HAP-1 (cell line): ENCODE results near the gene NREP.

Source experiments
- DNase-seq, 2 experiments: peaks; one replicate each; pipeline ENCODE4 v3.0.0-alpha.2; 2016 to 2020; ENCODE audit warnings: low spot score in 2 of 2
- H3K27me3 ChIP-seq: fragments of 250-450 bp; sonication (Bioruptor Pico); 2 replicates; pipeline ENCODE4 v1.5.1; 2020; ENCODE audit warnings: low read depth, mild to moderate bottlenecking, moderate library complexity
- H3K36me3 ChIP-seq: fragments of 250-450 bp; sonication (Bioruptor Pico); replicated peaks from 2 replicates; pipeline ENCODE4 v1.5.1; 2020; ENCODE audit warnings: mild to moderate bottlenecking
- H3K4me1 ChIP-seq: fragments of 250-450 bp; sonication (Bioruptor Pico); 2 replicates; pipeline ENCODE4 v1.5.1; 2020; ENCODE audit warnings: mild to moderate bottlenecking
- H3K4me3 ChIP-seq: fragments of 250-450 bp; sonication (Bioruptor Pico); 2 replicates; pipeline ENCODE4 v1.5.1; 2020; ENCODE audit warnings: mild to moderate bottlenecking, moderate library complexity
- H3K9me3 ChIP-seq: fragments of 250-450 bp; sonication (Bioruptor Pico); 2 replicates; pipeline ENCODE4 v1.5.1; 2020; ENCODE audit warnings: mild to moderate bottlenecking, moderate library complexity
- in situ Hi-C: fragments of 300-500 bp; cut with MboI; formaldehyde crosslinking; loops from 3 replicates; pipeline ENCODE4 v1.14.3; 2020; ENCODE audit warnings: low sequenced_read_pairs, inconsistent platforms, mixed read lengths

NREP gene

DNA sequence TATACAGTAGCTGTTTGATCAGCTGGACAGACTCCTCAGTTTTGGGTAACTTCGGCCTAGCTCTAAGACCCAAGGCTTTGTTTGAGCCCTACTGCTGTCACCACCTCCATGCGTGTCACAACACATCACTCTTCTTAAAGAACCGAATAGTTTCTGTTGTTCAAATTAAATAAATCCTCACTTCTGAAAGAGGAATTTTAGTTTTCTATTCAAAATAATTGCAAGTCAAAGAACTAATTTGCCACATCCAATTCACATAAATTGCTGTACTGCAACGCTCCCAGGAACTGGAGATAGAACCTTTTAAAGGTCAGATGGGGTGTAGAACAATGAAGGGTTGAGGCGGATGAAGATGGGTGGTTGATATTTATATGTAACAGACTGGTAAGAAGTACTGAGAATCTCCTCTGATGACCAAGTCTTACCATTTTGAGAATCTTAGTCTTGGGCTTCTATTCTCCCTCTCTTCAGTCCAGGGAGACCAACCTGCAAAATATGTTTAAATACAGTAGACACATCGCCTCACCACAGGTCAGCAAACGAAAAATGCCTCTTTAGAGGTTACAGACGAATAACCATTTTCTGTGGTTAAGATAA lies 1.6 kb downstream of the NREP start:
- Histone ChIP-seq H3K36me3 (no peaks in the 10 kb centered on the region), H3K9me3 (no peaks in the 10 kb centered on the region), H3K4me3 (peak overlapping the region; percentile 53), H3K27me3 (no peaks in the 10 kb centered on the region), H3K4me1 (peaks cover 39% of the 10 kb centered on the region)
- in situ Hi-C loops: no loop called here
- DNase-seq: no peak

DNA sequence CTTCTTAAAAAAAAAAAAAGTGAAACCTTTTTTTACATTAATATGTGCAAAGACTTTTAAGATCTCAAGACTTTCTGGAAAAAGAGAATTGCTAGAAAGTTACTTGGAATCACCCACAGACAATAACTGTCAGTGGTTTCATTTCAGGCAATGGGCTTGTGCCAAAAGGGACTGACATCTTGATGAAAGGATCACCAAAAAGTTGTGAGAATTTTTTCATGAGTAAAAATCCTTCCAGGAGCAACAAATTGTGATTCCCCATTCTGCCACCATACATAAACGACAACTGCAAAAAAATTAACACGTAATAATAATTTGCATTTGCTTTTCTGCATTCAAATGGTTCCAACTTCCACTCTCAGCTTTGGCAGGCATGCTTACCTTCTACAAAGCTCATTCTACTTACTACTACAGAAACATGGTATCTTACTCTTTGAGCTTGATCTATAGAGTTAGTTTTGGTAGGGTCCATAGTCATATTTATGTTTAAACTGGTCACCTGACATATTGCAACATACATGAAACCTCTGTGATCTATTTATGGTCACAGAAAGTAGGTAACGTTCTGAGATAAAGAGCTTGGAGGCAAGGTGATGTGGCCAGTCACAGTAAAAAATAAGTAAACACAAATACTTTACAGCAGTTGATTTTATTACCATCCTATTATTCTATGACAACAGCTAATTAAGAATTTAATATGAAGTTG lies 3.0 kb downstream of the NREP start:
- Histone ChIP-seq H3K27me3 (no peaks in the 10 kb centered on the region), H3K9me3 (no peaks in the 10 kb centered on the region), H3K36me3 (no peaks in the 10 kb centered on the region), H3K4me3 (no peak overlapping the region), H3K4me1 (peaks cover 39% of the 10 kb centered on the region)
- no peak for DNase-seq
- in situ Hi-C loops: no loop called here

DNA sequence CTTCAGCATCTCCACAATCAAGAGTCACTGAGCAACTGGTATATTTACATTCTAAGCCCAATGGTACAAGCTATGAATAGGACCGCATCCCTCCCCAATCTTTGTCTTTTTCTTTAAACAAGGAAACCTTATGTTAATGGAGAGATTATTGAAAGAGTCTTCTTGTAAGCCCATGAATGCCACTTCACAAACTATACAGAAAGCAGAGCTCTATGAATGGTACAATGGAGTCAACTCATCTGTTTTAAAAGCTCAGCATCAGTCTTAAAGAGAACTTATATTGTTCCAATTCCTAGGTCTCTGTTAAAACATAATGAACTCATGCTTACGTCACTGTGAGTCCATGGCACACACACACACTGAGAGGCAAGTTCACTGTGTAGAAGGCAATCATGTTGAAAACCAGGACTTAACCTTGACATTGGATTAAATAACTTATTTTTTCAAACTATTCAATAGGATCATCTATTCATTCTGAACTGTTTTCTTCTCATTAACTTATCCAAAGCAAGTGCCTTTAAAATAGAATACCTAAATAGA lies 4.5 kb downstream of the NREP start:
- Histone ChIP-seq H3K9me3 (no peaks in the 10 kb centered on the region), H3K27me3 (no peaks in the 10 kb centered on the region), H3K36me3 (no peaks in the 10 kb centered on the region), H3K4me3 (no peak overlapping the region), H3K4me1 (peaks cover 31% of the 10 kb centered on the region)
- DNase-seq: peak; percentile 52 to 94
- in situ Hi-C loops: no loop called here

DNA sequence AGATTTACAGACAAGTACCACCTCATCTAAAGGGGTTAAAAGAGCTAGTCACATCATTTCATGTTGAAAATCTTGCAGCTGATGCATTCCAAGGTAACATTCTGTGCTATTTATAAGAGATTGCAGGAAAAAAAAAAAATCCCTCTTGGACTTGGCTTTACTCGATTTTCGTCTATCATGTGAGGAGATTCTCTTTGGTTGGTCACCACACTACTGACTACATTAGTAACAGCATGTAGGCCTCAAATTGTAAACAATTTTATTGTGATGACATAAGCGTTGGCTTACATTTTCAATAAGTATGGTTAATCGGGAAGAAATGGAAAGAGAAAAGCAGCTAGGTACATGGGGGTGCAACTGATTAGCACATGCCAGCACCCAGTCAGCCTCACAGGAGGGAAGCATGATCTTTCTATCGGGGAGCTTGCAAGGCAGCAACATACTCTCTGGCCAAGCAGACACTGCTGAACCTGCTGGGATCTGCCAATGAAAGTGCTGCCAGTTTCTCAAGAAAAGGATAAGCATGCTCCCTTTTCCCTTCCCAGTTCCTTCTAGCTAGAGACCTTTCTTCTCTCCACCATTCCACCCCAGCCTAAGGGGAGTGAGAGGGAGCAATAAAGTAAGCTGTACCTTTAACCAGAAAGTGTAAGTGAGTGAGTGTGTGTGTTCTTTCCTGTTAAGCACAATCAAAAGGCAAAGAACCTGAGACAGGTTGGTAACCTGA lies 7.5 kb downstream of the NREP start:
- H3K4me3 ChIP-seq: no peak overlapping the region
- no peaks in the 10 kb centered on the region for H3K27me3 ChIP-seq
- no peaks in the 10 kb centered on the region for H3K9me3 ChIP-seq
- H3K36me3 ChIP-seq: no peaks in the 10 kb centered on the region
- in situ Hi-C loops: no loop called here
- peaks cover 27% of the 10 kb centered on the region for H3K4me1 ChIP-seq
- no peak for DNase-seq

DNA sequence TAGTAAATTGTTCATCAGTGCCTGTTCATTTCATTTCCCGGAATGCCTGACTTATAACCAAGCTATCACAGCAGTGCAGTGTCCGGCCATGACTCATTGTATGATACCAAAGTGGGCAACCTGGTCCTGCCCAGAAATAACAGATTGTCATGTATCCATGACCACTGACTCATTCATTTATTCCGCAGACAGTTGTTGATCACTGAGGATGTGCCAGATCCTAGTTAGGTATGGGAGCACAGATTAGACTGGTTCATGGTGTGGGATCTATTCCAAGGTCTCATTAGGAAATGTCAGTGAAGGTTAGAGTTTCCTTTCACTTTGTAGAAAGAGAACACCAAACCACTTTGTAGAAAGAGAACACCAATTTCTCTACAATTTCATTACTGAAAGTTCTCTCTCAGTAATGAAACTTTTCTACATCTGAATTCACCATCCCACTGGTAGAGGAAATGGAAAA lies 8.7 kb downstream of the NREP start:
- Histone ChIP-seq H3K4me3 (no peak overlapping the region), H3K4me1 (peaks cover 26% of the 10 kb centered on the region), H3K36me3 (no peaks in the 10 kb centered on the region), H3K9me3 (no peaks in the 10 kb centered on the region), H3K27me3 (no peaks in the 10 kb centered on the region)
- no peak for DNase-seq
- in situ Hi-C loops: no loop called here

DNA sequence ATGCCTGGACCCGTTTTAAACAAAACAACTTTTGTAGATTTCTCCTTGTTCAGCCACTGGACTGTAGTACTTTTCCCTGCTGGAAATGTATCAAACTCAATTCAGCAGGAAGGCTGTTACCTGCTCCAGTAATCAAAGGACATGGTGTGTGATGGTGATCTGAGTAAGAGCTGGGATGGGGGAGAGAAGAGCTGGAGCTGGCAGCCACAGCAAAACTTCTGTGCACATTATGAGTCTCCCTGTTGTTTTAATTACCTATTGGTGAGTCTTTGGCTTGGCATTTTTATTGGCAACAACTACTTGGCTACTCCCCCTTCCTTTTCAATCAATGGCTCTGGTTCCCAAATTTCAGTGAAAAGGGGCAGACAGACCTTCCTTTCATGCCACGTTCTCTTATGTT lies 9.7 kb downstream of the NREP start:
- Histone ChIP-seq H3K9me3 (no peaks in the 10 kb centered on the region), H3K36me3 (no peaks in the 10 kb centered on the region), H3K4me1 (peaks cover 27% of the 10 kb centered on the region), H3K27me3 (no peaks in the 10 kb centered on the region), H3K4me3 (no peak overlapping the region)
- in situ Hi-C loops: no loop called here
- no peak for DNase-seq

DNA sequence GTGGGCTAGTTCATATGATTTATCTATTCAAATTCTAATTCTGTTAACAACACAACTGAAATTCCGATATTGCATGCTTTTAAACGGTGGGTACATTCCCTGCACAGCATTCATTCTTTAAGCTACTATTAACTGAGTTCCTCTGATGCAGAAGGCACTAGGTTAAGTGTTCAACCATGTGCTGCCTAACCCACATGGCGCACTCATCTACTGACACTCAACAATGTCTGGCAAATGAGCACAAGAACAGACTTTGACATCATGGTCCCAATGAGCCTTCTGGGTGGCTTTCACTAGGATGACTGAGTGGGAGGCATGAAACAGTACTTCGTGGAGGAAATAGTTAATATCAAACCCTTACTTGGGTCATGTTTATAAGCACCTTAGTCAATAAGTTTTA lies 10.2 kb downstream of the NREP start:
- peaks cover 28% of the 10 kb centered on the region for H3K4me1 ChIP-seq
- H3K36me3 ChIP-seq: no peaks in the 10 kb centered on the region
- no peaks in the 10 kb centered on the region for H3K27me3 ChIP-seq
- no peak overlapping the region for H3K4me3 ChIP-seq
- no peaks in the 10 kb centered on the region for H3K9me3 ChIP-seq
- in situ Hi-C loops: no loop called here
- no peak for DNase-seq

DNA sequence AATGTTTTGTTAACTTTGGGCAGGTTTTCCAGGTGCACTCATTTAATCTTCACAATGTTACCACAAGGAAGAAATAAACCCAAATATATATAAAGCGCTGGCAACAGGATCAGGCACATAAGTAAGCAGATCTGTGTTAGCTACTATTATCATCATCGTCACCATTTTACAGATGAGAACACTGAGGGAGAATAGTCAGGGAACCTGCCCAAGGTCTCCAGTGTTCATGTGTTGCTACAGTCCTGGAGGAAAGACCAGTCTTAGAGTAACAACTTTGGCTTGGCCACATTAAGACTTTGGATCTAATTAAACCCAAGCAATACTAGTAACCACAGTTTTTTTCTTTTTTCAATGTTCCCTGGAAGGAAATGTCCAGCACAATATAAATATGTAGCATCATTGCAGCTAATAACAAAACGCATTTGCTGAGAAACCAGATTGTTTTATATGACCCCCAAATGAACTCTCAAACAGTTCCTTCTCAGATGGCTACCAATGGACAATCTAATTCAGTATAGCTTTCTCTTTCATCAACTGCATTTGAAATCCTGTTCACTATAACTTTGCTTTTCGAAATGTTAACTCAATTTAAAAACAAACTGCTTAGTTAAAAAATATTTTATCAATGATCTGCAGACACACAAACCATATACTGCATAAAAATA lies 11.8 kb downstream of the NREP start:
- H3K9me3 ChIP-seq: no peaks in the 10 kb centered on the region
- no peak for DNase-seq
- H3K27me3 ChIP-seq: no peaks in the 10 kb centered on the region
- no peak overlapping the region for H3K4me3 ChIP-seq
- H3K36me3 ChIP-seq: no peaks in the 10 kb centered on the region
- peaks cover 36% of the 10 kb centered on the region for H3K4me1 ChIP-seq
- in situ Hi-C loops: no loop called here

DNA sequence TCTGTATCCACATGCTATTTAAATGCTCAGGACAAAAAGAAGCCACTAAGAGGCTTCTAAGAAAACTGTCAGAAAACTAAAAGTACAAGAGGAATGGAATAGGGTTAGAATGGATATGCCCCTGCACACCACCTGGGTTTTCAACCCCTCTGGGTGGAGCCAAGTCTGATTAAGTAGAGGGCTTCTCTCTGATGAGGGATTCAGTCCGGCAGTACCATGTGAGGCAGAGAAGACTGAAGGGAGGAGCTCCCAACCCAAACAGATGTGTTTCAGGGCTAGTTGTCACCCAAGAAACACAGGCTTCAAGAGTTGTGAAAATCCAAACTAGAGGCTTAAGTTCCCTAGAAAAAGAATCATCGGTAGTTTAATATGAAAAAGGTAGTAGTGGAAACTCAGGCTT lies 12.5 kb downstream of the NREP start:
- no peaks in the 10 kb centered on the region for H3K27me3 ChIP-seq
- H3K4me1 ChIP-seq: peaks cover 39% of the 10 kb centered on the region
- in situ Hi-C loops: no loop called here
- H3K36me3 ChIP-seq: no peaks in the 10 kb centered on the region
- H3K4me3 ChIP-seq: no peak overlapping the region
- DNase-seq: no peak
- H3K9me3 ChIP-seq: no peaks in the 10 kb centered on the region

DNA sequence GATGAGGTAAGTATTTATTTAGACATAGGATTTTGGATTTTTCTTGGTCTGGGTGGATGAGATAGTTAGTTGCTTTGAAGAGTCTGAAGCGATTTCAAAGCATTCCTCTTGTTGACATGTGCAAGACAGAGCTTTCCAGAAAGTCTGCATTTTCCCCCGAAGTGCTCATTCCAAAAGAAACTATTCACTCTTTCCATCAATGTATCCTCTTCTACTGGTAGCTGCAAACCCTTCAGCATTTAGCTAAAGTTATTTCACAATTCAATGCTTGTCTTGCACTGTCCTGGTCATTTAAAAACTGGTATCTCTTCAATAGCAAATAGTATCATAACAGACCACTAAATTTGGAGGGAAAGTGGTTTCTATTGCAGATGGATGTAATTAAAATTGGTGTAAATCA lies 13.0 kb downstream of the NREP start:
- Histone ChIP-seq H3K36me3 (no peaks in the 10 kb centered on the region), H3K4me1 (peaks cover 41% of the 10 kb centered on the region), H3K4me3 (no peak overlapping the region), H3K27me3 (no peaks in the 10 kb centered on the region), H3K9me3 (no peaks in the 10 kb centered on the region)
- DNase-seq: no peak
- in situ Hi-C loops: no loop called here

DNA sequence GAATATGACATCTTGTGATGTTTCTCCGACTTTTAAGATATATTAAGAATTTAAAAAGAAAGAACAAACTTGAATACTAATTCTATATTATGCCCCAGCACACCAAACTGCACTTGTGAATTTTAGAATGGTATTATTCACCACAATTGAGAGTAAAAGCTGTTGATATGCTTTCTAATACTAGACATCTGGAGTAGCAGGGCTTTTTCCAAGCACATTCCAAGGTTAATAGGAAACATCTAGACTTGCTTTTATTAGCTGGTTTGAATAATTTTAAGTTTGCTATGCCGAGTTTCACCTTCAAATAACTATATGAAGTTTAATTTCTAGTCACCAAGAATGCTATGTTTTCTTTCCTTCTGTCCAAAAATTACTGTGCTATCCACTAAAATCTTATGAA lies 13.5 kb downstream of the NREP start:
- H3K36me3 ChIP-seq: no peaks in the 10 kb centered on the region

DNA sequence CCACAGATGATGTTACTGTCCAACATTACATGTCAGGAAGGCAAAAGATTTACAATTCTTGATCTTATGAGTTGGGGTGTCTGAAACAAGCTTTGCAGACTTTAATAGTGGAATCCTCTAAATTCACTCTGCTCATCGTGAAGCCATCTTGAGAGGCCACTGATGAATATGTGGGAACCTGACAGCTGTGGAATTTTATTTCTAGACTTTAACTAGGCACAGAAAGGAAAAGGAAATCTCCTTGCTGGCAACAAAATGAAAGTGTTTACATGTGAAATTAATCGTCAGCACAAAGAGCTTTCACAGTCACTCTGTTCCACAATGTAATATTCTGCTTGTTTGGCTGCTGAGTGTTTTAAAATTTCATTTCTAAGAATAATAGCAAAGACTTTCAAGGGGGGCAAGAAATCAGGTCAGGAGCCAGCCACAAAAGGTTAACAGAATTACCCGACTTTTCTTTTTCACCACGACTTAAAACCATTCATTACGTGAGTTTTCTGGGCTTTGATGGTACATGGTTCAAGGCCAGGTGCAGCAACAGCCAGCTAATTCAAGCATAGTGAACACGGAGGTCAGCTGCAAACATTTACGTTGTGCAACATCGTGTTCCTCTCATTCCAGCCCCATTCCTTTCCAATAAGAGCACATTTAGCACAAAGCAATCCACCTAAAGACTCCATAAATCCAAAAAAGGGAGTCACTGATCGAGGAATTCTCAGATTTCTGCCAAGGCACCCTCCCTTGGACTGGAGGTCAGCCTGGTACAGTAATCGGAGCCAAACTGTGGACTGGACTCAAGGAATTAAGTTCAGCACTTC lies 14.6 kb downstream of the NREP start:
- Histone ChIP-seq H3K27me3 (no peaks in the 10 kb centered on the region), H3K4me3 (peak overlapping the region; percentile 0; the same call in 1 of the 2 replicates), H3K36me3 (no peaks in the 10 kb centered on the region), H3K4me1 (peaks cover 41% of the 10 kb centered on the region), H3K9me3 (no peaks in the 10 kb centered on the region)
- in situ Hi-C loops: no loop called here
- DNase-seq: peak; percentile 77 to 84

More for the DNA sequence above, 13.5 kb downstream of the NREP start:
- Histone ChIP-seq H3K4me1 (peaks cover 41% of the 10 kb centered on the region), H3K4me3 (no peak overlapping the region), H3K27me3 (no peaks in the 10 kb centered on the region), H3K9me3 (no peaks in the 10 kb centered on the region)
- no peak for DNase-seq
- in situ Hi-C loops: no loop called here

DNA sequence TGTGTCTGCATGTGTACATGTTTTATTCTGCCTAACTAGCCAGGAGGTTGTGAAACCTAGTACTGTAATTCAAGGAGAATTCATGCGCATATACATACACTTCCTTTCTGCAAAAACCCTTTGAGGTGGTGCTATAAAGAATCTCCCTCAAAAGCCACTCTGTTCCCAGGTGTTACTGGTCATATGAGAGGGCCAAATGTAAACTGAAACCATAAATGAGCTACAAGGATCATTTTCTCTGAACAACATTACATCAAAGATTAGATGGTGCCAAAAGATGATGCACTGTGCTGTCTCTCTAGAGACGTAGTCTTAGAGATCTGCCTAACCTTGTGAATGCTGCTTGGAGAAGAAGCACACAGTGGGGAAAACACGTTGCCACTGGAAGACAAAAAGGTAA lies 15.7 kb downstream of the NREP start:
- no peaks in the 10 kb centered on the region for H3K27me3 ChIP-seq
- H3K4me3 ChIP-seq: no peak overlapping the region
- H3K9me3 ChIP-seq: no peaks in the 10 kb centered on the region
- peaks cover 33% of the 10 kb centered on the region for H3K4me1 ChIP-seq
- H3K36me3 ChIP-seq: no peaks in the 10 kb centered on the region
- in situ Hi-C loops: no loop called here
- no peak for DNase-seq
